ENCODE measurements around the gene PNMA6A.

GRCh38 chrX:153029162-153029561 lies 43.1 kb upstream of the PNMA6A start:
- TF ChIP-seq CHD2 (IDR thresholded peaks at IDR 0.05; ENCODE audit: low read depth, low read length) (no peak), MYC (IDR thresholded peaks at IDR 0.05; ENCODE audit: low read depth, low read length) (no peak), MYC (CRISPR knock-in tag; IDR thresholded peaks at IDR 0.05; ENCODE audit: borderline replicate concordance, low read depth) (no peak), POLR2A (conservative IDR thresholded peaks at IDR 0.05) (no peak), GATA2 (CRISPR knock-in tag; IDR thresholded peaks at IDR 0.05) (no peak), EGR1 (conservative IDR thresholded peaks at IDR 0.05) (no peak), FOXJ3 (CRISPR knock-in tag; IDR thresholded peaks at IDR 0.05) (no peak), ETV1 (tag; conservative IDR thresholded peaks at IDR 0.05; ENCODE audit: low read depth) (no peak), ZC3H11A (IDR thresholded peaks at IDR 0.05; ENCODE audit: low read depth, low read length) (no peak), PHF21A (IDR thresholded peaks at IDR 0.05; ENCODE audit: borderline replicate concordance, low read depth) (no peak), ZNF140 (CRISPR knock-in tag; IDR thresholded peaks at IDR 0.05) (no peak), CBFB (CRISPR knock-in tag; IDR thresholded peaks at IDR 0.05) (no peak), STAT6 (CRISPR knock-in tag; IDR thresholded peaks at IDR 0.05) (no peak), HNRNPK (IDR thresholded peaks at IDR 0.05; ENCODE audit: low read depth, low read length, poor library complexity, severe bottlenecking) (no peak)
